Keratinocyte (primary cell): ENCODE data around the gene INPP4B. TPM values are rescaled to one million over a fixed set of nuclear protein-coding genes. Genes with fewer than 3 reads are reported as not detected.

Experiments
- DNase-seq: peaks from one replicate; pipeline ENCODE4 v3.0.0-alpha.2; 2011; ENCODE audit warnings: low read depth, missing footprints, low spot score
- FAIRE-seq: peaks from 2 replicates; lab custom pipeline; 2011; peaks lifted over from hg19 to GRCh38; lab: Jason Lieb, UNC
- H2AFZ ChIP-seq: 2 replicates; pipeline ENCODE4 v1.6.0; 2012; ENCODE audit warnings: low read length, control low read depth, inconsistent platforms; ENCODE audit not compliant: control insufficient read depth
- H3K27ac ChIP-seq: 2 replicates; pipeline ENCODE4 v1.5.1; 2011; ENCODE audit warnings: low read length; ENCODE audit not compliant: control insufficient read depth, insufficient read depth
- H3K27me3 ChIP-seq: 3 replicates; pipeline ENCODE4 v1.6.0; 2011; ENCODE audit warnings: low read length; ENCODE audit not compliant: control insufficient read depth, insufficient read depth; ENCODE audit errors: extremely low read depth
- H3K36me3 ChIP-seq, 2 experiments: 2 replicates in 1 of 2; 3 replicates in 1 of 2; pipeline ENCODE4 v1.5.1; 2011; ENCODE audit warnings: low read length in 2 of 2, mild to moderate bottlenecking in 1 of 2; ENCODE audit not compliant: control insufficient read depth in 2 of 2, insufficient read depth in 2 of 2; ENCODE audit errors: extremely low read depth in 1 of 2
- H3K4me1 ChIP-seq: 3 replicates; pipeline ENCODE4 v1.5.1; 2011; ENCODE audit warnings: low read length; ENCODE audit not compliant: control insufficient read depth, insufficient read depth; ENCODE audit errors: extremely low read depth
- H3K4me2 ChIP-seq: 3 replicates; pipeline ENCODE4 v1.6.0; 2011; ENCODE audit warnings: low read depth, low read length; ENCODE audit not compliant: control insufficient read depth, insufficient read depth; ENCODE audit errors: extremely low read depth
- H3K4me3 ChIP-seq, 3 experiments: fragments of 200-600 bp in 1 of 3; sonication (generic) in 1 of 3; 2 replicates in 2 of 3; 3 replicates in 1 of 3; pipeline ENCODE4 v1.5.1; 2011 to 2016; ENCODE audit warnings: low read length in 3 of 3, mild to moderate bottlenecking in 3 of 3, control low read depth in 2 of 3, inconsistent platforms in 1 of 3, low read depth in 1 of 3, mixed read lengths in 1 of 3, mixed run types in 1 of 3, moderate library complexity in 1 of 3; ENCODE audit not compliant: control insufficient read depth in 2 of 3, insufficient read depth in 2 of 3; ENCODE audit errors: extremely low read depth in 1 of 3
- H3K79me2 ChIP-seq: 2 replicates; pipeline ENCODE4 v1.6.0; 2012; ENCODE audit warnings: low read length; ENCODE audit not compliant: control insufficient read depth, insufficient read depth
- H3K9ac ChIP-seq: 3 replicates; pipeline ENCODE4 v1.6.0; 2011; ENCODE audit warnings: low read length; ENCODE audit not compliant: control insufficient read depth, insufficient read depth; ENCODE audit errors: extremely low read depth
- H3K9me1 ChIP-seq: 3 replicates; pipeline ENCODE4 v1.6.0; 2011; ENCODE audit warnings: low read length; ENCODE audit not compliant: control insufficient read depth, insufficient read depth; ENCODE audit errors: extremely low read depth
- H3K9me3 ChIP-seq: 2 replicates; pipeline ENCODE4 v1.5.1; 2012; ENCODE audit warnings: low read depth, low read length; ENCODE audit not compliant: control insufficient read depth
- H4K20me1 ChIP-seq: 3 replicates; pipeline ENCODE4 v1.6.0; 2011; ENCODE audit warnings: low read length; ENCODE audit not compliant: control insufficient read depth, insufficient read depth; ENCODE audit errors: extremely low read depth
- CTCF ChIP-seq, 3 experiments: IDR thresholded peaks in 1 of 3; conservative IDR thresholded peaks in 1 of 3; optimal IDR thresholded peaks in 1 of 3; 2 replicates in 2 of 3; 3 replicates in 1 of 3; pipeline versions ENCODE3 to v1.5.1; 2011; ENCODE audit warnings: low read length in 3 of 3, mild to moderate bottlenecking in 3 of 3, moderate library complexity in 2 of 3, control low read depth in 1 of 3, inconsistent platforms in 1 of 3; ENCODE audit not compliant: insufficient read depth in 2 of 3; ENCODE audit errors: extremely low read depth in 1 of 3
- EZH2 ChIP-seq: IDR thresholded peaks from one replicate; pipeline ENCODE4 v1.6.1; 2012; ENCODE audit warnings: inconsistent platforms, mild to moderate bottlenecking, low read length, moderate library complexity
- dilution Hi-C: fragments of 300-500 bp; cut with MboI; formaldehyde crosslinking; loops from one replicate; pipeline ENCODE4 v1.7.0; 2020; ENCODE audit warnings: low sequenced_read_pairs; ENCODE audit not compliant: extremely low pct_ligation_motif_present
- polyA plus RNA-seq, 5 experiments: library from polyadenylated mRNA; depleted of rRNA in 3 of 5; stranded (reverse) in 3 of 5; stranded (forward) in 1 of 5; unstranded in 1 of 5; fragments of >200 nt; gene quantifications; 1 replicate in 1 of 5; 2 replicates in 3 of 5; 3 replicates in 1 of 5; pipeline versions ENCODE4 v1.2.1 to v1.2.3, GENCODE V29; 2011 to 2012; ENCODE audit warnings: missing spikeins in 2 of 5, low read depth in 1 of 5, low replicate concordance in 1 of 5

INPP4B gene
- polyA plus RNA-seq, 1 donor (not counting 4 experiments of a cell fraction or from before 2014, with no cell fraction given): 50.2 TPM

- H3K4me3 ChIP-seq: no peak overlapping the region
- H3K9ac ChIP-seq: no peak overlapping the region
- TF ChIP-seq EZH2 (no peak), CTCF (optimal IDR thresholded peaks at IDR 0.05 in 1 of 3, IDR thresholded peaks at IDR 0.05 in 1 of 3, conservative IDR thresholded peaks at IDR 0.05 in 1 of 3; ENCODE audit: extremely low read depth in 1 of 3, insufficient read depth in 2 of 3, low read length in 3 of 3) (no peak)
- H2AFZ ChIP-seq: no peak overlapping the region
- no peak overlapping the region for H3K27ac ChIP-seq
- no peaks in the 10 kb centered on the region for H3K27me3 ChIP-seq
- H3K36me3 ChIP-seq: no peaks in the 10 kb centered on the region
- dilution Hi-C loops: no loop called here
- H4K20me1 ChIP-seq: no peaks in the 10 kb centered on the region
- no peaks in the 10 kb centered on the region for H3K9me3 ChIP-seq
- DNase-seq (no peak), FAIRE-seq (peak; percentile 41)
- no peaks in the 10 kb centered on the region for H3K4me1 ChIP-seq
- H3K79me2 ChIP-seq: no peaks in the 10 kb centered on the region
- H3K4me2 ChIP-seq: no peak overlapping the region
- H3K9me1 ChIP-seq: no peaks in the 10 kb centered on the region
These were observed 417.4 kb downstream of the INPP4B start for GRCh38 chr4:142428715-142429114.

GRCh38 chr4:142427456-142427855 is 418.6 kb downstream of the INPP4B start:
- Histone ChIP-seq H3K9me3 (no peaks in the 10 kb centered on the region), H3K4me2 (no peak overlapping the region), H3K9ac (no peak overlapping the region), H3K4me3 (no peak overlapping the region), H3K36me3 (no peaks in the 10 kb centered on the region), H4K20me1 (no peaks in the 10 kb centered on the region), H3K4me1 (no peaks in the 10 kb centered on the region), H2AFZ (no peak overlapping the region), H3K27ac (no peak overlapping the region), H3K27me3 (no peaks in the 10 kb centered on the region), H3K9me1 (no peaks in the 10 kb centered on the region), H3K79me2 (no peaks in the 10 kb centered on the region)
- no peak for DNase-seq
- FAIRE-seq: no peak
- dilution Hi-C loops: no loop called here
- no peak for TF ChIP-seq EZH2
- TF ChIP-seq CTCF (optimal IDR thresholded peaks at IDR 0.05 in 1 of 3, IDR thresholded peaks at IDR 0.05 in 1 of 3, conservative IDR thresholded peaks at IDR 0.05 in 1 of 3; ENCODE audit: extremely low read depth in 1 of 3, insufficient read depth in 2 of 3, low read length in 3 of 3): no peak
